ENCODE measurements around the gene HECA.
"Not testable (repeated sequence)": the region's sequence is repeated elsewhere in the genome, so short reads cannot be mapped to it uniquely, and the experiment has no call there.

GRCh38 chr6:139212460-139212859 lies 77.6 kb downstream of the HECA start:
- TF ChIP-seq CTCF, POLR2A (IDR thresholded peaks at IDR 0.05): not testable (repeated sequence)
